SK-N-SH (cell line): ENCODE measurements around the gene ZNF723. TPM values are rescaled to one million over a fixed set of nuclear protein-coding genes. Genes with fewer than 3 reads are reported as not detected.
"Not testable (repeated sequence)": the region's sequence is repeated elsewhere in the genome, so short reads cannot be mapped to it uniquely, and the experiment has no call there.

Experiments
- CTCF ChIA-PET: fragments of 300-600, 350-600 bp; formaldehyde crosslinking; extraction: SDS; loops from one replicate; lab custom pipeline; 2021; lab: Yijun Ruan, JAX
- POLR2A ChIA-PET: fragments of 350-600 bp; sonication (Branson Sonifier 250); formaldehyde crosslinking; extraction: SDS; loops from one replicate; lab custom pipeline; 2020; ENCODE audit warnings: antibody characterized with exemption, inconsistent platforms; lab: Yijun Ruan, JAX
- DNase-seq: peaks from one replicate; pipeline ENCODE4 v3.0.0; 2012
- H2AFZ ChIP-seq: fragments of 200-600 bp; sonication (generic); 2 replicates; pipeline ENCODE4 v1.8.1; 2016; ENCODE audit warnings: antibody characterized with exemption, mild to moderate bottlenecking, low read depth
- H3F3A ChIP-seq: fragments of 200-600 bp; sonication (generic); replicated peaks from 2 replicates; pipeline ENCODE3; 2016; ENCODE audit warnings: antibody characterized with exemption, mild to moderate bottlenecking; ENCODE audit not compliant: insufficient read depth
- H3K27ac ChIP-seq, 2 experiments: fragments of 200-500 bp in 1 of 2; fragments of 200-600 bp in 1 of 2; sonication (Bioruptor generic) in 1 of 2; sonication (generic), shearing (Covaris generic) in 1 of 2; 2 replicates each; pipeline versions ENCODE4 v1.5.1 to v1.6.1; 2014 to 2016; ENCODE audit warnings: low read depth in 2 of 2, inconsistent platforms in 1 of 2, low read length in 1 of 2, mild to moderate bottlenecking in 1 of 2, mixed read lengths in 1 of 2
- H3K27me3 ChIP-seq: fragments of 200-600 bp; sonication (generic), shearing (Covaris generic); 2 replicates; pipeline ENCODE4 v1.6.1; 2016; ENCODE audit warnings: mixed run types; ENCODE audit not compliant: insufficient read depth
- H3K36me3 ChIP-seq, 2 experiments: fragments of 200-500 bp in 1 of 2; fragments of 200-600 bp in 1 of 2; sonication (Bioruptor generic) in 1 of 2; sonication (generic) in 1 of 2; replicated peaks in 1 of 2; 2 replicates each; pipeline versions ENCODE3 to v1.5.1; 2014 to 2016; ENCODE audit warnings: low read length in 1 of 2, mild to moderate bottlenecking in 1 of 2; ENCODE audit not compliant: insufficient read depth in 2 of 2, control insufficient read depth in 1 of 2
- H3K4me1 ChIP-seq, 2 experiments: fragments of 200-500 bp in 1 of 2; fragments of 200-600 bp in 1 of 2; sonication (Bioruptor generic) in 1 of 2; sonication (generic), shearing (Covaris generic) in 1 of 2; 2 replicates each; pipeline versions ENCODE4 v1.5.1 to v1.6.1; 2014 to 2016; ENCODE audit warnings: low read depth in 1 of 2, low read length in 1 of 2, mixed run types in 1 of 2; ENCODE audit not compliant: insufficient read depth in 2 of 2, control insufficient read depth in 1 of 2
- H3K4me2 ChIP-seq: fragments of 200-600 bp; sonication (generic), shearing (Covaris generic); 2 replicates; pipeline ENCODE4 v1.6.1; 2017; ENCODE audit warnings: mixed run types
- H3K4me3 ChIP-seq, 2 experiments: fragments of 200-500 bp in 1 of 2; fragments of 200-600 bp in 1 of 2; sonication (Bioruptor generic) in 1 of 2; sonication (generic), shearing (Covaris generic) in 1 of 2; 2 replicates each; pipeline versions ENCODE4 v1.5.1 to v1.8.1; 2014 to 2016; ENCODE audit warnings: low read depth in 2 of 2, inconsistent platforms in 1 of 2, low read length in 1 of 2, mild to moderate bottlenecking in 1 of 2, mixed read lengths in 1 of 2, moderate library complexity in 1 of 2
- H3K79me2 ChIP-seq: fragments of 200-600 bp; sonication (generic); 2 replicates; pipeline ENCODE4 v1.8.1; 2017; ENCODE audit warnings: mild to moderate bottlenecking; ENCODE audit not compliant: insufficient read depth
- H3K9ac ChIP-seq: fragments of 200-600 bp; sonication (generic); 2 replicates; pipeline ENCODE4 v1.6.1; 2017; ENCODE audit warnings: mixed run types
- H3K9me2 ChIP-seq: fragments of 200-600 bp; sonication (generic); 2 replicates; pipeline ENCODE4 v1.6.1; 2017; ENCODE audit warnings: mixed run types
- H3K9me3 ChIP-seq: fragments of 200-600 bp; sonication (generic); 2 replicates; pipeline ENCODE4 v1.6.1; 2017; ENCODE audit warnings: mixed run types, mild to moderate bottlenecking, moderate library complexity
- H4K20me1 ChIP-seq: fragments of 200-600 bp; sonication (generic); 2 replicates; pipeline ENCODE4 v1.6.1; 2017; ENCODE audit warnings: mild to moderate bottlenecking, mixed run types; ENCODE audit not compliant: insufficient read depth
- CHD2 ChIP-seq: fragments of 150-350 bp; IDR thresholded peaks from 2 replicates; pipeline ENCODE4 v1.6.1; 2018; ENCODE audit warnings: low read length; ENCODE audit not compliant: partially characterized antibody
- CTCF ChIP-seq: fragments of 200-600 bp; sonication (generic); IDR thresholded peaks from 2 replicates; pipeline ENCODE4 v1.6.1; 2017; ENCODE audit warnings: antibody characterized with exemption, mild to moderate bottlenecking, moderate library complexity
- ELF1 ChIP-seq: IDR thresholded peaks from 2 replicates; pipeline ENCODE4 v1.4.0; 2012
- FOSL2 ChIP-seq: IDR thresholded peaks from 2 replicates; pipeline ENCODE4 v1.4.0; 2012; ENCODE audit warnings: low read depth, mild to moderate bottlenecking, moderate library complexity, borderline replicate concordance
- FOXM1 ChIP-seq: IDR thresholded peaks from 2 replicates; pipeline ENCODE4 v1.4.0; 2012; ENCODE audit warnings: low read depth, mild to moderate bottlenecking
- GATA2 ChIP-seq: sonication (generic); formaldehyde crosslinking; IDR thresholded peaks from 2 replicates; pipeline ENCODE4 v1.5.0; 2020; ENCODE audit warnings: mild to moderate bottlenecking, missing genetic modification reagents
- RAD21 ChIP-seq: IDR thresholded peaks from 2 replicates; pipeline ENCODE4 v1.6.1; 2012; ENCODE audit warnings: mild to moderate bottlenecking, low read length
- RCOR1 ChIP-seq: fragments of 150-350 bp; IDR thresholded peaks from 2 replicates; pipeline ENCODE4 v1.6.1; 2017; ENCODE audit warnings: antibody characterized with exemption, low read length
- RFX5 ChIP-seq: IDR thresholded peaks from 2 replicates; pipeline ENCODE4 v1.6.1; 2012; ENCODE audit warnings: mild to moderate bottlenecking, improper control_type of control experiment, low read length
- RXRA ChIP-seq: IDR thresholded peaks from 2 replicates; pipeline ENCODE4 v1.4.0; 2012; ENCODE audit warnings: low read depth, mild to moderate bottlenecking, borderline replicate concordance
- SMC3 ChIP-seq: IDR thresholded peaks from 2 replicates; pipeline ENCODE4 v1.6.1; 2012; ENCODE audit warnings: low read depth, low read length, improper control_type of control experiment
- TAF1 ChIP-seq: IDR thresholded peaks from 2 replicates; pipeline ENCODE4 v1.6.1; 2012; ENCODE audit warnings: low read depth, mild to moderate bottlenecking, low read length, moderate library complexity, borderline replicate concordance
- TCF12 ChIP-seq: IDR thresholded peaks from 2 replicates; pipeline ENCODE4 v1.4.0; 2012
- TEAD4 ChIP-seq: IDR thresholded peaks from 2 replicates; pipeline ENCODE4 v1.4.0; 2012; ENCODE audit warnings: mild to moderate bottlenecking, borderline replicate concordance; ENCODE audit not compliant: insufficient read depth
- WGBS: methylation state at CpG from one replicate; pipeline ENCODE4 v1.1.6; 2017; ENCODE audit warnings: low lambda C conversion rate; 5-methylcytosine and 5-hydroxymethylcytosine counted together
- polyA plus RNA-seq, 3 experiments: library from polyadenylated mRNA; depleted of rRNA; stranded (reverse); fragments of >200 nt; gene quantifications; 2 replicates each; pipeline ENCODE4 v1.2.3, GENCODE V29; 2012

ZNF723 gene
- polyA plus RNA-seq, 1 of the 3 experiments (the other 2 are of a cell fraction): not detected

DNA sequence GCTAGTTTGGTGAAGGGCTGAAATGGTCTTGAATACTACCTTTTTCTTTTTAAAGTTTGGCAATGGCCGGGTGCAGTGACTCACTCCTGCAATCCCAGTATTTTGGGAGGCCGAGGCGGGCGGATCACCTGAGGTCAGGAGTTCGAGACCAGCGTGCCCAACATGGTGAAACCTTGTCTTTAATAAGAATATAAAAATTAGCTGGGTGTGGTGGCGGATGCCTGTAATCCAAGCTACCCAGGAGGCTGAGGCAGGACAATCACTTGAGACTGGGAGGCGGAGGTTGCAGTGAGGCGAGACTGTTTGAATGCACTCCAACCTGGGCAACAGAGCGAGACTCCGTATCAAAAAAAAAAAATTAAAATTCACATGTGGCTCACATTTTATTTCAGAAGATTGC is 880 bp upstream of the ZNF723 start:
- no peaks in the 10 kb centered on the region for H4K20me1 ChIP-seq
- CTCF ChIA-PET: no interaction called here

GRCh38 chr19:22857713-22858320 is 25.7 kb downstream of the ZNF723 start:
- H3K27me3 ChIP-seq, H3K36me3 ChIP-seq, H3K79me2 ChIP-seq, POLR2A ChIA-PET, H3K4me2 ChIP-seq, H3K9ac ChIP-seq, H3K27ac ChIP-seq, H4K20me1 ChIP-seq, CTCF ChIA-PET, H3K4me3 ChIP-seq, H3F3A ChIP-seq, DNase-seq, H2AFZ ChIP-seq, H3K9me2 ChIP-seq, H3K4me1 ChIP-seq: not testable (repeated sequence)
- peaks cover 19% of the 10 kb centered on the region for H3K9me3 ChIP-seq

More for the DNA sequence above, 880 bp upstream of the ZNF723 start:
- POLR2A ChIA-PET: no interaction called here
- H3K4me2 ChIP-seq: no peak overlapping the region
- no peak overlapping the region for H3K4me3 ChIP-seq
- no peaks in the 10 kb centered on the region for H3K9me3 ChIP-seq
- no peaks in the 10 kb centered on the region for H3K4me1 ChIP-seq
- H3F3A ChIP-seq: no peaks in the 10 kb centered on the region
- H3K9ac ChIP-seq: no peak overlapping the region
- H2AFZ ChIP-seq: no peak overlapping the region
- no peaks in the 10 kb centered on the region for H3K36me3 ChIP-seq
- no peaks in the 10 kb centered on the region for H3K9me2 ChIP-seq
- no peak for TF ChIP-seq TEAD4
- TF ChIP-seq TCF12: no peak
- TF ChIP-seq TAF1: no peak
- H3K79me2 ChIP-seq: no peaks in the 10 kb centered on the region
- 63% methylated on average over 11 of the region's 11 CpGs for WGBS
- H3K27me3 ChIP-seq: no peaks in the 10 kb centered on the region
- H3K27ac ChIP-seq: no peak overlapping the region
- no peak for DNase-seq

DNA sequence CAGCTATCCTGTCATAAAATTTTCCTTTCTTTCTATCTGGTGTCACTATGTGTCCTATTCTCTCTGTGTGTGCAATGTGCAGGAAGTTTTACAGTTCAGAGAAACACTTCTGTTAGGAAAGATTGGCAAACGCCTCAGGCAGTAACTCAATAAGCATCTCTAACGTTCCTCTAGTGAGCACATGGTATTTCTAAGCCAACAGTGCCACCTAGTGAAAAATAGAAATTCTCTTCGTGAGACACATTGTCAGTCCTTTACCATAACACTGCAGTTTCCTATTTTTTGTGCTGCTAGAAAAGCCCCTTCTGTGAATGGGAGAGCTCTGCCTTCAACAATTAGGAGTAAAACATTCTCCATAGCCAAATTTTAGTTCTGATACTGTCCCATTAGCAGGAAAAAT is 50.7 kb downstream of the ZNF723 start:
- Histone ChIP-seq H3K4me2 (no peak overlapping the region), H3K9ac (no peak overlapping the region), H2AFZ (no peak overlapping the region), H3K9me3 (no peaks in the 10 kb centered on the region), H3K36me3 (no peaks in the 10 kb centered on the region), H3K4me3 (no peak overlapping the region), H3K79me2 (no peaks in the 10 kb centered on the region), H3K4me1 (no peaks in the 10 kb centered on the region), H3K27me3 (no peaks in the 10 kb centered on the region), H3K27ac (no peak overlapping the region), H3K9me2 (no peaks in the 10 kb centered on the region), H4K20me1 (no peaks in the 10 kb centered on the region), H3F3A (no peaks in the 10 kb centered on the region)
- WGBS: 0% methylated on average over 3 of the region's 3 CpGs
- CTCF ChIA-PET: no interaction called here
- TF ChIP-seq CTCF (peak; percentile 39), TEAD4 (no peak), RXRA (no peak), FOSL2 (no peak), ELF1 (no peak), RCOR1 (no peak), FOXM1 (no peak), RFX5 (no peak), SMC3 (no peak), GATA2 (CRISPR knock-in tag) (no peak), RAD21 (0 out of 2 replicates have a peak, but pooled peaks have one; percentile 19), CHD2 (no peak)
- POLR2A ChIA-PET: no interaction called here
- DNase-seq: peak; percentile 4
